OCI-LY1 (cell line): ENCODE results near the gene ST6GALNAC4.
A peak's percentile ranks its signal among the peaks of the same experiment; 100 is the strongest.

ENCODE experiments used
- H2AFZ ChIP-seq: fragments of 200-600 bp; sonication (generic), shearing (Covaris generic); 2 replicates; pipeline ENCODE4 v1.6.0; 2014; ENCODE audit warnings: antibody characterized with exemption, mild to moderate bottlenecking, low read length
- H3F3A ChIP-seq: fragments of 200-600 bp; sonication (generic), shearing (Covaris generic); 2 replicates; pipeline ENCODE4 v1.6.0; 2014; ENCODE audit warnings: mild to moderate bottlenecking, antibody characterized with exemption, low read length, moderate library complexity; ENCODE audit not compliant: insufficient read depth
- H3K27ac ChIP-seq: fragments of 200-600 bp; sonication (generic); 2 replicates; pipeline ENCODE4 v1.5.1; 2014; ENCODE audit warnings: low read length, mixed run types, mild to moderate bottlenecking, low read depth; ENCODE audit not compliant: poor library complexity, severe bottlenecking
- H3K27me3 ChIP-seq: fragments of 200-600 bp; sonication (generic); 2 replicates; pipeline ENCODE4 v1.6.0; 2014; ENCODE audit warnings: antibody characterized with exemption, mild to moderate bottlenecking, low read length, moderate library complexity; ENCODE audit not compliant: insufficient read depth
- H3K36me3 ChIP-seq: fragments of 200-600 bp; sonication (generic); 2 replicates; pipeline ENCODE4 v1.6.1; 2014; ENCODE audit warnings: mild to moderate bottlenecking, antibody characterized with exemption, low read length, moderate library complexity, mixed read lengths; ENCODE audit not compliant: insufficient read depth
- H3K4me1 ChIP-seq: fragments of 200-600 bp; sonication (generic); 2 replicates; pipeline ENCODE4 v1.5.1; 2014; ENCODE audit warnings: mild to moderate bottlenecking, low read length, moderate library complexity; ENCODE audit not compliant: insufficient read depth, severe bottlenecking
- H3K4me2 ChIP-seq: fragments of 200-600 bp; sonication (generic), shearing (Covaris generic); 2 replicates; pipeline ENCODE4 v1.6.1; 2014; ENCODE audit warnings: low read length
- H3K4me3 ChIP-seq: fragments of 200-600 bp; sonication (generic); 2 replicates; pipeline ENCODE4 v1.5.1; 2014; ENCODE audit warnings: low read length, low read depth, mild to moderate bottlenecking, mixed read lengths; ENCODE audit not compliant: poor library complexity, severe bottlenecking
- H3K79me2 ChIP-seq: fragments of 200-600 bp; shearing (Covaris generic); 2 replicates; pipeline ENCODE4 v1.6.1; 2016; ENCODE audit warnings: mixed run types, low read length, mixed read lengths; ENCODE audit not compliant: insufficient read depth
- H3K9ac ChIP-seq: fragments of 200-600 bp; sonication (generic), shearing (Covaris generic); 2 replicates; pipeline ENCODE4 v1.6.1; 2014; ENCODE audit warnings: mild to moderate bottlenecking, low read length, mixed read lengths
- H3K9me2 ChIP-seq: fragments of 200-600 bp; sonication (generic), shearing (Covaris generic); 2 replicates; pipeline ENCODE4 v1.6.1; 2014; ENCODE audit warnings: low read depth, mild to moderate bottlenecking, low read length, mixed read lengths
- H3K9me3 ChIP-seq: fragments of 200-600 bp; shearing (Covaris generic); 2 replicates; pipeline ENCODE4 v1.6.1; 2014; ENCODE audit warnings: low read length, mixed read lengths
- H4K20me1 ChIP-seq: fragments of 200-600 bp; sonication (generic), shearing (Covaris generic); 2 replicates; pipeline ENCODE4 v1.6.0; 2016; ENCODE audit warnings: mild to moderate bottlenecking, low read length; ENCODE audit not compliant: insufficient read depth
- CTCF ChIP-seq: fragments of 200-600 bp; sonication (generic), shearing (Covaris generic); IDR thresholded peaks from 2 replicates; pipeline ENCODE4 v1.5.1; 2017; ENCODE audit warnings: mild to moderate bottlenecking, antibody characterized with exemption, low read length, moderate library complexity, mixed read lengths
- EZH2 ChIP-seq: fragments of 200-600 bp; sonication (generic), shearing (Covaris generic); IDR thresholded peaks from 2 replicates; pipeline ENCODE4 v1.8.0; 2017; ENCODE audit warnings: borderline replicate concordance, mixed run types, mild to moderate bottlenecking, antibody characterized with exemption, low read length, moderate library complexity, mixed read lengths

ST6GALNAC4 gene

GRCh38 chr9:127886401-127886972 is 30.4 kb downstream of the ST6GALNAC4 start:
- peaks cover 28% of the 10 kb centered on the region for H3K4me1 ChIP-seq

GRCh38 chr9:127885508-127886281 is 31.1 kb downstream of the ST6GALNAC4 start:
- Histone ChIP-seq H3F3A (no peaks in the 10 kb centered on the region), H3K4me2 (peak overlapping the region; percentile 1; the same call in 1 of the 2 replicates), H3K4me1 (peaks cover 28% of the 10 kb centered on the region), H3K4me3 (no peak overlapping the region), H3K36me3 (peaks cover 35% of the 10 kb centered on the region), H4K20me1 (no peaks in the 10 kb centered on the region), H3K27ac (peak overlapping the region; percentile 68), H3K79me2 (no peaks in the 10 kb centered on the region), H2AFZ (no peak overlapping the region), H3K9me3 (no peaks in the 10 kb centered on the region), H3K9ac (no peak overlapping the region; the same call in 1 of the 2 replicates), H3K9me2 (no peaks in the 10 kb centered on the region), H3K27me3 (no peaks in the 10 kb centered on the region)
- TF ChIP-seq EZH2, result no peak
- no peak for TF ChIP-seq CTCF

More at GRCh38 chr9:127886401-127886972, 30.4 kb downstream of the ST6GALNAC4 start:
- Histone ChIP-seq H3K4me2 (no peak overlapping the region), H3K9ac (no peak overlapping the region), H3K27ac (no peak overlapping the region), H3F3A (no peaks in the 10 kb centered on the region), H3K4me3 (no peak overlapping the region), H3K9me2 (no peaks in the 10 kb centered on the region), H3K27me3 (no peaks in the 10 kb centered on the region), H3K36me3 (peaks cover 42% of the 10 kb centered on the region), H3K9me3 (no peaks in the 10 kb centered on the region), H4K20me1 (no peaks in the 10 kb centered on the region), H2AFZ (no peak overlapping the region), H3K79me2 (no peaks in the 10 kb centered on the region)
- TF ChIP-seq EZH2, result no peak
- no peak for TF ChIP-seq CTCF

- Histone ChIP-seq H3K27me3 (no peaks in the 10 kb centered on the region), H3F3A (no peaks in the 10 kb centered on the region), H3K27ac (peak overlapping the region; percentile 68), H3K36me3 (peaks cover 29% of the 10 kb centered on the region), H3K79me2 (no peaks in the 10 kb centered on the region), H4K20me1 (no peaks in the 10 kb centered on the region), H3K4me2 (peak overlapping the region; percentile 1; the same call in 1 of the 2 replicates), H3K9me2 (no peaks in the 10 kb centered on the region), H3K9ac (peak overlapping the region; percentile 19; the same call in 1 of the 2 replicates), H3K4me3 (no peak overlapping the region), H3K4me1 (peaks cover 33% of the 10 kb centered on the region), H2AFZ (no peak overlapping the region), H3K9me3 (no peaks in the 10 kb centered on the region)
- TF ChIP-seq EZH2 (no peak), CTCF (no peak)
Observed at GRCh38 chr9:127884976-127885490, 31.8 kb downstream of the ST6GALNAC4 start.
